Colonic mucosa (tissue), 4 donors: ENCODE results near the gene PTPRN2. TPM values are rescaled to one million over a fixed set of nuclear protein-coding genes. Genes with fewer than 3 reads are reported as not detected.

Experiments used
- DNase-seq: peaks from one replicate; pipeline ENCODE4 v3.0.0-alpha.2; 2020
- H3K27ac ChIP-seq: fragments of 200-600 bp; one replicate; pipeline ENCODE4 v1.8.0; 2021
- H3K27me3 ChIP-seq: fragments of 200-600 bp; one replicate; pipeline ENCODE4 v1.8.0; 2021
- H3K36me3 ChIP-seq: fragments of 200-600 bp; one replicate; pipeline ENCODE4 v1.8.0; 2021
- H3K4me1 ChIP-seq: fragments of 200-600 bp; one replicate; pipeline ENCODE4 v1.8.0; 2021; ENCODE audit warnings: mild to moderate bottlenecking
- H3K4me3 ChIP-seq: fragments of 200-600 bp; one replicate; pipeline ENCODE4 v1.8.0; 2021
- H3K9ac ChIP-seq, 2 donors: one replicate each; pipeline ENCODE4 v1.7.0; 2013; ENCODE audit warnings: control low read depth in 2 of 2, low read depth in 2 of 2, low read length in 2 of 2
- H3K9me3 ChIP-seq: fragments of 200-600 bp; one replicate; pipeline ENCODE4 v1.8.0; 2021
- intact Hi-C: fragments of 100-400 bp; cut with DNase I; formaldehyde crosslinking; loops from one replicate; pipeline ENCODE4 v1.14.1; 2022
- total RNA-seq, 2 donors: library from RNA; stranded (reverse); fragmentation: NEBNext Ultra II Directional in 1 of 2; extraction: Animal tissue kit (Norgen Biotek cat#: 25700) in 1 of 2; gene quantifications; one replicate each; pipeline ENCODE4 v1.2.1, GENCODE V29; 2021
- TF ChIP-seq, protein P1 (sequence below): fragments of 200-600 bp; IDR thresholded peaks from one replicate; pipeline ENCODE4 v1.8.0; 2022; ENCODE audit warnings: antibody characterized with exemption, mild to moderate bottlenecking
- donor health status: healthy.
- donor health status: DM: no; HTN: no; CAD: no.
- donor health status: DM: no; HTN: no; CAD: no.

The PTPRN2 gene
- total RNA-seq, 2 donors from 2014 or later: 14.7 to 21.6 TPM

DNA sequence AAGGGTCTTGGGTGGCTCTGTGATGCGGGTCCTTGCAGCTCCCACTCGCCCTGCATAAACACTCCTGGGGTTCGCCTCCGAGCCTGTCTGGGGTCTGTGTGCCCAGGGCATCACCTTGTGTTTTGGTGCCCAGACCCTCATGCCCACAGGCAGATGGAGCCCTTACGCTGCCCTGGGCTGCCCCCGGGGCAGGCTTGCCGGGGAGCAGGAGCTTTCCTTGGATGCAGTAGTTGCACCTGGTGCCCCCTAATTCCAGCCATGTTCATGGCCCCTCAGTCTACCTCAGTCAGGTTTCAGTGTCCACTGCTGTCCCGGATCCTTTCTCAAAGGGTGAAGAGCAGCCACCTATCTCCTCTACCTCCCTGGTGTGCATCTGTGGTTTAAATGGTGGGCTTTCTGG, 396.0 kb downstream of the PTPRN2 start:
- Histone ChIP-seq H3K4me1 (no peaks in the 10 kb centered on the region), H3K27me3 (no peaks in the 10 kb centered on the region), H3K9me3 (no peaks in the 10 kb centered on the region), H3K36me3 (no peaks in the 10 kb centered on the region), H3K27ac (no peak overlapping the region), H3K9ac (no peak overlapping the region), H3K4me3 (no peak overlapping the region)
- TF ChIP-seq, protein P1, sequence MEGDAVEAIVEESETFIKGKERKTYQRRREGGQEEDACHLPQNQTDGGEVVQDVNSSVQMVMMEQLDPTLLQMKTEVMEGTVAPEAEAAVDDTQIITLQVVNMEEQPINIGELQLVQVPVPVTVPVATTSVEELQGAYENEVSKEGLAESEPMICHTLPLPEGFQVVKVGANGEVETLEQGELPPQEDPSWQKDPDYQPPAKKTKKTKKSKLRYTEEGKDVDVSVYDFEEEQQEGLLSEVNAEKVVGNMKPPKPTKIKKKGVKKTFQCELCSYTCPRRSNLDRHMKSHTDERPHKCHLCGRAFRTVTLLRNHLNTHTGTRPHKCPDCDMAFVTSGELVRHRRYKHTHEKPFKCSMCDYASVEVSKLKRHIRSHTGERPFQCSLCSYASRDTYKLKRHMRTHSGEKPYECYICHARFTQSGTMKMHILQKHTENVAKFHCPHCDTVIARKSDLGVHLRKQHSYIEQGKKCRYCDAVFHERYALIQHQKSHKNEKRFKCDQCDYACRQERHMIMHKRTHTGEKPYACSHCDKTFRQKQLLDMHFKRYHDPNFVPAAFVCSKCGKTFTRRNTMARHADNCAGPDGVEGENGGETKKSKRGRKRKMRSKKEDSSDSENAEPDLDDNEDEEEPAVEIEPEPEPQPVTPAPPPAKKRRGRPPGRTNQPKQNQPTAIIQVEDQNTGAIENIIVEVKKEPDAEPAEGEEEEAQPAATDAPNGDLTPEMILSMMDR: no peak
- DNase-seq: no peak
- intact Hi-C loops: no loop called here

DNA sequence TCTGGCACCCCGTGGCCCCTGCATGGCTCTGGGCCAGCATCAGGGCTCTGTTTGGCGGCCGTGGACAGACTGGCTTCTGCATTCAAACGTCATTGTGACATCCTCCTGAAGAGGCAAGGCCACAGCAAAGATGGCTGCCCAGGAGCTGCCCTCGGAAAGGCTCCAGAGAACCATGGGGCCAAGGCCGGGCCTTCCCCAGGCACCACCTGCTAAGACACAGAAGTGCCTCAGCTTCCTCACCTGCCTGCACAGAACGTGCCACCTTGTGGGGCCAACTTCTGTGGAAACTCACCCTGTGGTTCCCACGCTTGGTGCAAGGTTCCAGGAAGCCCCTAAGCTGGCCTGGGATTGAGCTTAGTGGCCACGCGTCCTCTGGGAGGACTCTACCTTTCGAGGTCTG, 396.9 kb downstream of the PTPRN2 start:
- Histone ChIP-seq H3K27me3 (no peaks in the 10 kb centered on the region), H3K36me3 (no peaks in the 10 kb centered on the region), H3K9me3 (no peaks in the 10 kb centered on the region), H3K4me1 (no peaks in the 10 kb centered on the region), H3K27ac (no peak overlapping the region), H3K4me3 (no peak overlapping the region), H3K9ac (no peak overlapping the region)
- no peak for DNase-seq
- intact Hi-C loops: no loop called here
- TF ChIP-seq, protein P1: no peak

DNA sequence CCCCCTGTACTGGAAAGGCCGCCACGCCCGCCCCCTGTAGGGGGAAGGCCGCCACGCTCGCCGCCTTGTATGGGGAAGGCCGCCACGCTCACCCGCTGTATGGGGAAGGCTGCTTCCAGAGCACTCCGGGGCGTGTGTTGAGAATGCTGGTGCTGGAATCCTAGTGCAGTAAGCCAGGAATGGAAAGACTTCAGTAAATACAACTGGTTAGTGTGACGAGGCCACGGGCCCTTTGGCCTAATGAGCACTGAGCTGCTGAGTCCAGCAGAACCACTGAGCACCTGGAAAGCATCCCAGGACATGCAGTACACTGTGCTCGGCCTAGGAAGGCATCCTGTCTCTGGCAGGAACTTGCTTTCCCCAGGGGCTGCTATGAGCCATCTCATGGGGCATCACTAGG, 398.9 kb downstream of the PTPRN2 start:
- Histone ChIP-seq H3K27me3 (no peaks in the 10 kb centered on the region), H3K36me3 (no peaks in the 10 kb centered on the region), H3K4me1 (no peaks in the 10 kb centered on the region), H3K9me3 (no peaks in the 10 kb centered on the region), H3K9ac (no peak overlapping the region), H3K27ac (no peak overlapping the region), H3K4me3 (no peak overlapping the region)
- intact Hi-C loops: no loop called here
- TF ChIP-seq, protein P1: no peak
- DNase-seq: no peak

DNA sequence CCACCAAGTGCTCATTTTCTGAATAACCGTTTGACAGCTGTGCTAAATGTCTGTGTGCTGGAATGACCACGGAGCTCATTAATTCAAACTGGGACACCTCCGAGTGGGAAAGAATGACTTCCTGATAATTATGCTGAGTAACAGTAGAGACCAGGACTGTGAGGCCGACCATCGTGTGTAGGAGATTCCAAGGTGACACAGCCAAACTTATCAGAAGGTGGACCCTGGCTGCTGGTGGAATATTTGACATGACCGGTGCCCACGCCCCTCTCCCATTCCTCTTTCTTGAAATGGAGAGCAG, 400.0 kb downstream of the PTPRN2 start:
- Histone ChIP-seq H3K4me1 (no peaks in the 10 kb centered on the region), H3K27ac (no peak overlapping the region), H3K27me3 (no peaks in the 10 kb centered on the region), H3K9ac (no peak overlapping the region), H3K36me3 (no peaks in the 10 kb centered on the region), H3K4me3 (no peak overlapping the region), H3K9me3 (no peaks in the 10 kb centered on the region)
- TF ChIP-seq, protein P1: no peak
- intact Hi-C loops: no loop called here
- no peak for DNase-seq

DNA sequence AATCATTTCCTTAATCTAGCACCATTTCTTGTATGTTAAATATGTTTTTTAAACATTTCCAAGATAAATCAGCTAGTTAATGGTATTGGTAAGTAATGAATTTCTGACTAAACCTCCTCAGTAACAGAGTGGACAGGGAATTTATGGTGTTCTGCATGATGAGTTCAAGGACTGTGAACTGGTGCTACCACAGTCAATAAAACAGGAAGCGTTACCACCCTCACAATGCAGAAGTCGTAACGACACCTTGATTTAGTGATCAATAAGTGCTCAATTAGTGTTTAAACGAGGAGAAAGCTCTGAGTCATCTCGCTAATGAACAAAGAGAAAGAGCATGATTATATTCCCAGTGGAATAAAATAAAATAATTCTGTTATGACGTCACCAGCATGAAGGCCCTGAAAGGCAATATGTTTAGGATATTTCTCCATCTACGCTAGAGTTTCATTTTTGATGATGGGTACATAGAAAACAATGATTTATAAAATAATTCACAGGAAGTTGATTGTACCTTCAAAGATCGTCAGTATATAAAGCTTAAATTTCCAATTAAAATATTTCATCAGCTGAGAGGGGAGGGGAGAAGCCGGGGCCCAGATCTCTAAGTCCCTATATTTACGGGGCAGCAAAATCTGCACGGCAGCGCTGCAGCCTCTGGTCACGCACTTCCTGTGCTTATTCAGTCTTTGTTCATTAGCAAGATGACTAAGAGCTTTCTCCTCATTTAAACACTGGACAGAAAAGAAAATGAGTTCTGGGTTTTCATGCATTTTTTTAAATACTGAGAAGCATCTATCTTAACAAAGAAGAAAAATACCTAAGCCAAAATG, 400.5 kb downstream of the PTPRN2 start:
- Histone ChIP-seq H3K9ac (no peak overlapping the region), H3K4me3 (no peak overlapping the region), H3K4me1 (no peaks in the 10 kb centered on the region), H3K36me3 (no peaks in the 10 kb centered on the region), H3K27me3 (no peaks in the 10 kb centered on the region), H3K9me3 (no peaks in the 10 kb centered on the region), H3K27ac (no peak overlapping the region)
- intact Hi-C loops: no loop called here
- TF ChIP-seq, protein P1: no peak
- no peak for DNase-seq
